Heart left ventricle (tissue), 16 donors: Measurements from ENCODE around the gene VSIG10L2. TPM values are rescaled to one million over a fixed set of nuclear protein-coding genes. Genes with fewer than 3 reads are reported as not detected.

Source experiments
- ATAC-seq, 4 donors: fragments of 200-7000 bp; cut with Tn5 transposase; one replicate each; pipeline ENCODE4 v1.9.1; 2020 to 2022; ENCODE audit warnings: moderate library complexity in 4 of 4, mild to moderate bottlenecking in 3 of 4, moderate number of reproducible peaks in 1 of 4
- DNase-seq, 5 donors: peaks; one replicate each; pipeline ENCODE4 v3.0.0-alpha.2; 2020
- H3K27ac ChIP-seq, 12 donors: fragments of 200-600 bp; sonication (generic) in 4 of 12; one replicate each; pipeline versions ENCODE4 v1.5.0 to v1.8.0; 2016 to 2022; ENCODE audit warnings: mild to moderate bottlenecking in 2 of 12
- H3K27me3 ChIP-seq, 9 donors: fragments of 200-600 bp; sonication (generic) in 2 of 9; one replicate each; pipeline versions ENCODE4 v1.5.1 to v1.8.0; 2016 to 2022; ENCODE audit warnings: mild to moderate bottlenecking in 3 of 9
- H3K36me3 ChIP-seq, 9 donors: fragments of 200-600 bp; sonication (generic) in 2 of 9; one replicate each; pipeline versions ENCODE4 v1.5.0 to v1.8.0; 2018 to 2022; ENCODE audit warnings: mild to moderate bottlenecking in 2 of 9
- H3K4me1 ChIP-seq, 12 donors: fragments of 200-600 bp; sonication (generic) in 4 of 12; one replicate each; pipeline versions ENCODE4 v1.5.0 to v1.8.0; 2016 to 2022; ENCODE audit warnings: mild to moderate bottlenecking in 3 of 12
- H3K4me3 ChIP-seq, 12 donors: fragments of 200-600 bp; sonication (generic) in 4 of 12; one replicate each; pipeline versions ENCODE4 v1.5.0 to v1.8.0; 2017 to 2022; ENCODE audit warnings: mild to moderate bottlenecking in 9 of 12, moderate library complexity in 4 of 12
- H3K9me3 ChIP-seq, 12 donors: fragments of 200-600 bp; sonication (generic) in 4 of 12; one replicate each; pipeline versions ENCODE4 v1.5.0 to v1.8.0; 2016 to 2022; ENCODE audit warnings: mild to moderate bottlenecking in 1 of 12
- POLR2A ChIP-seq, 2 donors: fragments of 450-650 bp; IDR thresholded peaks; one replicate each; pipeline ENCODE4 v1.6.1; 2017; ENCODE audit warnings: antibody characterized with exemption in 2 of 2, mild to moderate bottlenecking in 2 of 2, moderate library complexity in 2 of 2
- WGBS, 4 donors: extraction: QIAGEN DNeasy Blood & Tissue Kit in 2 of 4; methylation state at CpG; one replicate each; pipeline versions ENCODE4 v1.1.5 to v1.1.7; 2013 to 2018; 5-methylcytosine and 5-hydroxymethylcytosine counted together
- intact Hi-C, 10 donors: fragments of 100-400 bp; cut with DNase I; formaldehyde crosslinking; loops; one replicate each; pipeline versions ENCODE4 v1.11.1 to v1.14.2; 2022
- polyA plus RNA-seq, 2 donors: library from polyadenylated mRNA; stranded (reverse); fragments of 200-250 nt; gene quantifications; one replicate each; pipeline ENCODE4 v1.2.3, GENCODE V29; 2013
- total RNA-seq, 9 donors: library from RNA; depleted of rRNA in 2 of 9; stranded (reverse); fragments of >200 nt in 2 of 9; fragmentation: NEBNext Ultra II Directional in 3 of 9; extraction: Animal tissue kit (Norgen Biotek cat#: 25700) in 3 of 9; gene quantifications; one replicate each; pipeline versions ENCODE4 v1.1.0 to v1.2.4, GENCODE V29; 2016 to 2023
- TF ChIP-seq, protein P1 (sequence below), 12 donors: fragments of 200-600 bp; sonication (generic) in 4 of 12; IDR thresholded peaks; one replicate each; pipeline versions ENCODE4 v1.5.0 to v1.8.0; 2018 to 2022; ENCODE audit warnings: antibody characterized with exemption in 12 of 12, mild to moderate bottlenecking in 5 of 12
- donor health status: ischemic (EF 13 %, LVEDD 7.1; RV severe dilation, severe dysfunction).
- donor health status: healthy with polysubstance abuse.
- donor health status: DM: no; HTN: yes; CAD: no.
- donor health status: DM: no; HTN: no; CAD: no.
- donor health status: ischemic (EF 25% LVEDD 6.9; RV normal size, moderate dysfunction).
- donor health status: ischemic (EF 25% LVEDD 5.7; RV mildly dilated, moderate dysfunction).
- donor health status: healthy.
- donor health status: DM: yes; HTN: yes; CAD: no.
- donor health status: ischemic (EF 35%, LVEDD 5.7; RV mildly dilated, moderate dysfunction).
- donor health status: nonischemic (EF 11% LVEDD 7.7; RV severe dilation, severe dysfunction).
- donor health status: DM: yes; HTN: yes; CAD: no.
- donor health status: PGD.
- donor health status: ischemic (EF 29% LVEDD 5.4; RV normal size, mild dysfunction).
- donor health status: nonischemic (EF 23%, LVEDD 6.1; RV moderate dilation, normal function).

Gene VSIG10L2
- total and polyA plus RNA-seq, 11 donors: 0.04 to 0.21 (median 0.12) TPM; not detected in 8

GRCh38 chr11:125929445-125930075, 16.3 kb upstream of the VSIG10L2 start:
- intact Hi-C loops: loop anchor here in 2 of 10 donors (5.0 kb wide), 2 partner anchors 263 to 338 kb away; partner anchors contain the start of genes FOXRED1 (in 1 of the 2) and SRPRA (in 1 of the 2)
- no peak for TF ChIP-seq POLR2A (IDR thresholded peaks at IDR 0.05)
- TF ChIP-seq, protein P1, sequence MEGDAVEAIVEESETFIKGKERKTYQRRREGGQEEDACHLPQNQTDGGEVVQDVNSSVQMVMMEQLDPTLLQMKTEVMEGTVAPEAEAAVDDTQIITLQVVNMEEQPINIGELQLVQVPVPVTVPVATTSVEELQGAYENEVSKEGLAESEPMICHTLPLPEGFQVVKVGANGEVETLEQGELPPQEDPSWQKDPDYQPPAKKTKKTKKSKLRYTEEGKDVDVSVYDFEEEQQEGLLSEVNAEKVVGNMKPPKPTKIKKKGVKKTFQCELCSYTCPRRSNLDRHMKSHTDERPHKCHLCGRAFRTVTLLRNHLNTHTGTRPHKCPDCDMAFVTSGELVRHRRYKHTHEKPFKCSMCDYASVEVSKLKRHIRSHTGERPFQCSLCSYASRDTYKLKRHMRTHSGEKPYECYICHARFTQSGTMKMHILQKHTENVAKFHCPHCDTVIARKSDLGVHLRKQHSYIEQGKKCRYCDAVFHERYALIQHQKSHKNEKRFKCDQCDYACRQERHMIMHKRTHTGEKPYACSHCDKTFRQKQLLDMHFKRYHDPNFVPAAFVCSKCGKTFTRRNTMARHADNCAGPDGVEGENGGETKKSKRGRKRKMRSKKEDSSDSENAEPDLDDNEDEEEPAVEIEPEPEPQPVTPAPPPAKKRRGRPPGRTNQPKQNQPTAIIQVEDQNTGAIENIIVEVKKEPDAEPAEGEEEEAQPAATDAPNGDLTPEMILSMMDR (IDR thresholded peaks at IDR 0.05): no peak
- ATAC-seq (no peak), DNase-seq (no peak)
- Histone ChIP-seq H3K9me3 (no peaks in the 10 kb centered on the region), H3K4me3 (no peak overlapping the region), H3K36me3 (no peaks in the 10 kb centered on the region), H3K27me3 (peaks cover 0 to 6% (median 0%) of the 10 kb centered on the region in 9 donors), H3K4me1 (no peaks in the 10 kb centered on the region), H3K27ac (no peak overlapping the region)
- 79 to 88% (median 85%) methylated on average over 8 to 9 of the region's 9 CpGs for WGBS, 4 donors

GRCh38 chr11:125930076-125930450, 15.8 kb upstream of the VSIG10L2 start:
- 89 to 92% (median 90%) methylated on average over 11 of the region's 11 CpGs for WGBS, 4 donors
- no peaks in the 10 kb centered on the region for H3K36me3 ChIP-seq
- no peak for TF ChIP-seq POLR2A (IDR thresholded peaks at IDR 0.05)
- TF ChIP-seq, protein P1 (IDR thresholded peaks at IDR 0.05): no peak
- intact Hi-C loops: no loop called here
- no peak overlapping the region for H3K4me3 ChIP-seq
- no peaks in the 10 kb centered on the region for H3K4me1 ChIP-seq
- H3K27ac ChIP-seq: no peak overlapping the region
- ATAC-seq: no peak
- H3K9me3 ChIP-seq: no peaks in the 10 kb centered on the region
- DNase-seq: no peak
- peaks cover 0 to 6% (median 0%) of the 10 kb centered on the region in 9 donors for H3K27me3 ChIP-seq

GRCh38 chr11:125931116-125931515, 14.7 kb upstream of the VSIG10L2 start:
- ATAC-seq (no peak), DNase-seq (no peak)
- Histone ChIP-seq H3K27ac (no peak overlapping the region), H3K4me1 (no peaks in the 10 kb centered on the region), H3K27me3 (peaks cover 0 to 6% (median 0%) of the 10 kb centered on the region in 9 donors), H3K9me3 (no peaks in the 10 kb centered on the region), H3K4me3 (no peak overlapping the region), H3K36me3 (no peaks in the 10 kb centered on the region)
- no peak for TF ChIP-seq POLR2A (IDR thresholded peaks at IDR 0.05)
- TF ChIP-seq, protein P1 (IDR thresholded peaks at IDR 0.05): no peak
- intact Hi-C loops: no loop called here
- WGBS, 4 donors: 80 to 84% (median 83%) methylated on average over 3 of the region's 3 CpGs

GRCh38 chr11:125931668-125932067, 14.2 kb upstream of the VSIG10L2 start:
- DNase-seq: no peak
- Histone ChIP-seq H3K27ac (no peak overlapping the region), H3K27me3 (peaks cover 0 to 6% (median 0%) of the 10 kb centered on the region in 9 donors), H3K4me3 (no peak overlapping the region), H3K4me1 (no peaks in the 10 kb centered on the region), H3K9me3 (no peaks in the 10 kb centered on the region), H3K36me3 (no peaks in the 10 kb centered on the region)
- intact Hi-C loops: no loop called here
- 87 to 89% (median 88%) methylated on average over 6 of the region's 6 CpGs for WGBS, 4 donors
- ATAC-seq: no peak
- TF ChIP-seq POLR2A (IDR thresholded peaks at IDR 0.05): no peak
- TF ChIP-seq, protein P1 (IDR thresholded peaks at IDR 0.05): no peak
